Measurements from ENCODE around the gene IGF2BP2.
"Not testable (repeated sequence)": the region's sequence is repeated elsewhere in the genome, so short reads cannot be mapped to it uniquely, and the experiment has no call there.

Gene IGF2BP2

GRCh38 chr3:185708392-185708791, 116.5 kb downstream of the IGF2BP2 start:
- no peak for TF ChIP-seq CTCF (IDR thresholded peaks at IDR 0.05; ENCODE audit: control insufficient read depth, extremely low read depth, insufficient read depth)
- no peak for DNase-seq (ENCODE audit: low read depth)
- H3K4me3 ChIP-seq (ENCODE audit: low read depth, low read length) = no peak overlapping the region

GRCh38 chr3:185705498-185705897, 119.3 kb downstream of the IGF2BP2 start:
- no peak for DNase-seq (ENCODE audit: low read depth)
- no peak for TF ChIP-seq CTCF (IDR thresholded peaks at IDR 0.05; ENCODE audit: control insufficient read depth, extremely low read depth, insufficient read depth)
- H3K4me3 ChIP-seq (ENCODE audit: low read depth, low read length) = no peak overlapping the region

GRCh38 chr3:185702262-185703225, 122.3 kb downstream of the IGF2BP2 start:
- no peak for DNase-seq (ENCODE audit: low read depth)
- no peak for TF ChIP-seq CTCF (IDR thresholded peaks at IDR 0.05; ENCODE audit: control insufficient read depth, extremely low read depth, insufficient read depth)
- no peak overlapping the region for H3K4me3 ChIP-seq (ENCODE audit: low read depth, low read length)

GRCh38 chr3:185701611-185702261, 123.1 kb downstream of the IGF2BP2 start:
- no peak for DNase-seq (ENCODE audit: low read depth)
- no peak for TF ChIP-seq CTCF (IDR thresholded peaks at IDR 0.05; ENCODE audit: control insufficient read depth, extremely low read depth, insufficient read depth)
- H3K4me3 ChIP-seq (ENCODE audit: low read depth, low read length) = no peak overlapping the region

GRCh38 chr3:185699927-185700326, 124.9 kb downstream of the IGF2BP2 start:
- no peak overlapping the region for H3K4me3 ChIP-seq (ENCODE audit: low read depth, low read length)
- no peak for TF ChIP-seq CTCF (IDR thresholded peaks at IDR 0.05; ENCODE audit: control insufficient read depth, extremely low read depth, insufficient read depth)
- DNase-seq (ENCODE audit: low read depth) = no peak

- H3K4me3 ChIP-seq (ENCODE audit: low read depth, low read length); DNase-seq (ENCODE audit: low read depth): not testable (repeated sequence)
These were observed 127.6 kb downstream of the IGF2BP2 start for GRCh38 chr3:185697228-185697627.

- DNase-seq (ENCODE audit: low read depth) = no peak
- no peak overlapping the region for H3K4me3 ChIP-seq (ENCODE audit: low read depth, low read length)
- TF ChIP-seq CTCF (IDR thresholded peaks at IDR 0.05; ENCODE audit: control insufficient read depth, extremely low read depth, insufficient read depth) = no peak
These were observed 128.8 kb downstream of the IGF2BP2 start for GRCh38 chr3:185696039-185696438.
